ENCODE results near the gene CEMP1.

CEMP1 gene

DNA sequence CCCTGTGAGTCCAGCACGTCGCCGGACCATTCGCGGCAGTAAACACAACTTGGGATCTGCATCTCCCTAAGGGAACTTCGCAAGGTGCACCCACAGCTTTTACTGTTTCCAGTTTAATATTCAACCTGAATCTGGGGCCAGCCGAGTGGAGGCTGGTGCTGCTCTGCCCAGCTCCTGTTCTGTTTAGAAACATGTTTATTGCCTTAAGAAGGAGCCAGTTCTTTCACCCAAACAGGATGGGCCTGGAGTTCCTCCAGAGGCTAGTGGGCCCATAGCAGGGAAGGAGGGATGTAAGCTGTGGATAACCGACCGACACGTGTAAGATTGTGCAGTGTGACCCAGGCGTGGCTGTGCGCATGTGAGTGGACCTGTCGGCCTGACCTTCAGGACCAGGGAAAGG, 38.9 kb downstream of the CEMP1 start:
- no peak overlapping the region for H3K27ac ChIP-seq
- no peak overlapping the region for H3K4me3 ChIP-seq

DNA sequence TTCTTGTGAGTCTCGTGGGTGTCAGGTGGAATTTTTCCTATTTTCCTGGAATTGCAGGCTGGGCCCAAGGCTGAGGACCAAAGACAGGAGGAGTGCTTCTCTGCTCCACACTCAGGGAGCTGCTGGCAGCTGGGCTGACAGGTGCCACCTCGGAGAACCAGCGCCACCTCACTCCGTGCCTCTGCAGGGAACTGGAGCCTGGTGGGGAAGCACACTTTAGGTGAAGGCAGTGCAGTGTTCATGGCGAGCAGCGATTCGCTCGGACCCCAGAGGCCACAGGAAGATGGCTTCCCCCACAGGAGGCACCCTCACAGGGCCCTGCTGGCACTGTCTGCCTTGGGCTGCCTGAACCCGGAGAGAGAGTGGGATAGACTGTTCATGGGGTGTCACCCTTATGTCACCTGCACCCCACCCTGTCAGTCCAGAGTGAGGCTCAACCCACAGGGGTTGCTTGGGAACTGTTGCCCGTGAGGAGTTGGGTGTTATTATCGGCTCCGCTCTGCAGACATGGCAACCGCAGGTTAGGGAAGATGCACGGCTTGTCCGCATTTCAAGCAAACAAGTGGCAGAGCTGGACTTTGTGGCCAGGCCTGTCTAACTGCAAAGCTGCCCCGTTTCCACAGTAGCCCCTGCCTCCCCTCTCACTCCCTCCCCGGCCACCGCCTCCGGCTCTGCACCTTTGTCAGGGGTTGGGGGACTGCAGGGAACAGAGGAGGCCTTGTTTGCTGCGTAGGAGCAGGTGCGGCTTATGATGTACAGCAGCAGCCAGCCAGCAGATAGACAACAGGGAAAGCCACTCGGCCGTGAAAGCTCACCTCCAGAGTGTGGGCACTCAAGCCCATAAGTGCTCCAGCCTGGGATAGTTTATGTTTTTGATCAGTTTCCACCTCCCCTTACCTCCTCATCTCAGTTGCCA, 40.8 kb downstream of the CEMP1 start:
- Histone ChIP-seq H3K27ac (no peak overlapping the region), H3K4me3 (no peak overlapping the region)

DNA sequence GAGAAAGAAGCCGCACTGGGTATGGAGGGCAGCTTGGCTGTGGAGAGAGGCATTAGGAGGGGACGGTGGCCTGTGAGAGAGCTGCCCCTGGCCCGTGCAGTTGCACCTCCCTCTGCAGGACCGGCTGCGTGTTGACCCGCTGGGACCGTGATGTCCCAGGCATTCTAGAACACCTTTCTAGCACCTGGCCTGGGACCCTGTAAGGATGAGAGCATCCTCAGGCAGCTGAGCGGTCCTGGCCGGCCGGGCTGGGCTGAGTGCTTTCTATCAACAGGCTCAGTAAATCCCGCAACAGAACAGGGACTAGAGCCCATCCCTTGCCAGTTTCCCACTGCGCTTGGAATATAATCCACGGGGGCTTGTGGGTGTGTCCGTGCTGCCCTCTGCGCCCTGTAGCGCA, 41.6 kb downstream of the CEMP1 start:
- no peak overlapping the region for H3K4me3 ChIP-seq
- no peak overlapping the region for H3K27ac ChIP-seq

DNA sequence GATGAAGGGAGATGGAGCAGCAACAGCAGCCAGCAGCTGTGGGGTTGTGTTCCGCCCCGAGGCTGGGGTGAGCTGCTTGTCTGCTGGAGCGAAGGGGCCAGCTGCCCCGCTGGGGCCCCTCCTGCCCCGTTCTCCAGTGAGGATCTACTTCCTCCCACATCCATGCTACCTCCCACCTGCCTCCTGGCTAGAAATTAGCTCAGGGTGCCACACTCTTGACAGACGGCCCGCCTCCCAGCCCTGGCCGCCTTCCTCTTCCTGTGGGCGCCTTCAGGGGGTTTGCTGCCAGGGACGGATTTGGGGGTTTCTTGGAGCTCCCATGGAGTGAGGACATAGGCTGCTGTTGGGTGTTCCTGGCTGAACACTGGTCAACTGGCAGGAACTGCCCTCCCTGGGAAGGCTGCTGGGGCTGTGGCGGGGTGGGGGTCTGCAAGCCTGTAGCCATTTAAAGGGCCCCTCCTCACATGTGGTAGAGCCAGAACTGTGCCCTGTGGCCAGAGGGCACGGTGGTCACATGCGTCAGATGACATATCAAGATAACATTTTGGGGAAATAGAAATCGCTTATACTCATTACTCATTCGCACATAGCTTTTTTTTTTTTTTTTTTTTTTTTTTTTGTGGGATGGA, 43.2 kb downstream of the CEMP1 start:
- peak overlapping the region in 4 of 21 experiments; percentile 14 to 75 (median 22) for H3K27ac ChIP-seq
- no peak overlapping the region for H3K4me3 ChIP-seq

DNA sequence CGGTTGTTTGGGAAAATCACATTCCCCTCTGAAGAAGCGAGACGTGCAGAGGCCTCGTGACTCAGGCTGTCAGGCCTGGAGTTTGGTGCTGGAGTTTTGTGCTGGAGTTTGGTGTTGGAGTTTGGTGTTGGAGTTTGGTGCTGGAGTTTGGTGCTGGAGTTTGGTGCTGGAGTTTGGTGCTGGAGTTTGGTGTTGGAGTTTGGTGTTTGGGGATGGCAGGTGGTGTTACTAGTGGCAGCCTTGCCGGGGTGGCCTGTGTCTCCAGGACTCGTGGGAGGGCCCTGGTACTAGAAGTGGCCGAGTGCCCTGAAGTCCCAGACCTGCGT, 43.7 kb downstream of the CEMP1 start:
- no peak overlapping the region for H3K4me3 ChIP-seq
- H3K27ac ChIP-seq, result peak overlapping the region in 6 of 21 experiments; percentile 11 to 75 (median 47)

DNA sequence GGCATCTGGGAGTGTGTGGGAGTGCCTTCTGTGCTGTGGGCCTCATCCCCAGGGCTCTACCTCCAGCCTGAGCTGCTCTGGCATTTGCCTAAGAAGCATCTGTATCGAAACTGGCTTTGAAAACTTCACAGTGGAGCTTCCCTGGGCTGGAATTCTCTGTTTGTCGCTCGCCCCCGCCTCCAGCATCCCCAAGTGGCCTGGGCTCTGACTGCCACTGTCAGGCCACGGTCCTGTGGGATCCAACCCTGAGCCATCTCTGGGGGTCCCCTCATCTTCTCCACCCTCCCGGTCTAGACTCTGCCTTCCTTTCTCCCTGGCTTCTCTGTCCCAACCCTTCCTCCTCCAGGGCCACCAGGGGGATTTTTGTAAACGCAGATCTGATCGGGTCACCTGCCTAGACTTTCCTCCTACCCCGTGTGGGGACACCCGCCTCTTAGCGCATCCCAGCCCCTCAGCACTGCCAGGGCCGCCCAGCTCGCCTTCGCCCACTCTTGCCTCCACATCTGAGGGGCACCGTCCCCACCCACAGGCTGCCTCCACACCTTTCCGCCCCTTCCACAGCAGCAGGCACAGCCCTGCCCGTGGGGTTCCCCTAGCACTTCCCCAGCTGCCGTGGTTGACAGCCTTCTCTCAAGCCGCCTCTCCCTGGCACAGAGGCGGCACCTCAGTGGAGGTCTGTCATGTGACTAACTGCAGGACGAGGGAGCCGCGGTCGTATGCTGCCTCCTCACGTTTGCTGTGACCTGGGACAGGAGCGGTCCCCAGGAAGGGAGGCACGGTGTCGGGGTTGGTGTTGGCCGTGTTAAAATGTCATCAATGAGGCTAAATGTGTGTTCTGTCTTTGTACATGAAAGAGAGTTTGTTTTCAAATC, 44.3 kb downstream of the CEMP1 start:
- Histone ChIP-seq H3K4me3 (no peak overlapping the region), H3K27ac (peak overlapping the region in 8 of 21 experiments; percentile 11 to 75 (median 38))

DNA sequence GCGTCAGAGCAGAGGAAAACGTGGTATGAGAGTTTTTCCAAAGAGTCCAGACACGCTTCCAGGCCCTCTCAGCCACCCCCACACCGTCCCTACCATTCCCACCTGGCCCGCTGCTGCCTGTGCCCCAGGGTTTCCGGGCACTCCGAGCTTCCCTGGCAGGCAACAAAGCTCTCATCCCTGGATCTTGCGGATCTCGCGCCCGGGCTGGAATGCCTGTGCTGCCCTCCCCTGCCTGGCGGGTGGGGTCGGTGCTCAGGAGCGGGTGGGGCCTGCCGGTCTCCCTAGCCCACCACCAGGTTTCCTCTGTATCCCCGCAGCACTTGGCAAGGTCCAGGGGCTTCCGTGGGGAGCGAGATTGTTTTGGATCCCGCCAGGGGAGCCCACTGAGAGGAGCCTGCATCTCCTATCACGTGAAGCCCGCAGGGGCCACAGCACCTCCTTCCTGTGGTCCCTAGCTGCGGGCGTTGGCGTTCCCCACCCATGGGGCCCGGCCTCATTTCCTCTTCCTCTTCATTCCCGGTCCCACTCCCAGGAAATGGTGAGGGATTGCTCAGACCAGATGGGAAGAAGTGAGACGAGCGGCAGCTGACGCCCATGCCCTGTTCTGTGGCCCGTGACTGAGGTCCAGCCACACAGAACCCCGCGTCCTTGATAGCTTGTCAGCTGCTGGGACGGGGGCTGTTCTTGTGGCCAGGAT, 45.2 kb downstream of the CEMP1 start:
- peak overlapping the region in 1 of 7 experiments; percentile 8 for H3K4me3 ChIP-seq
- peak overlapping the region in 2 of 21 experiments; percentile 37 to 75 for H3K27ac ChIP-seq

DNA sequence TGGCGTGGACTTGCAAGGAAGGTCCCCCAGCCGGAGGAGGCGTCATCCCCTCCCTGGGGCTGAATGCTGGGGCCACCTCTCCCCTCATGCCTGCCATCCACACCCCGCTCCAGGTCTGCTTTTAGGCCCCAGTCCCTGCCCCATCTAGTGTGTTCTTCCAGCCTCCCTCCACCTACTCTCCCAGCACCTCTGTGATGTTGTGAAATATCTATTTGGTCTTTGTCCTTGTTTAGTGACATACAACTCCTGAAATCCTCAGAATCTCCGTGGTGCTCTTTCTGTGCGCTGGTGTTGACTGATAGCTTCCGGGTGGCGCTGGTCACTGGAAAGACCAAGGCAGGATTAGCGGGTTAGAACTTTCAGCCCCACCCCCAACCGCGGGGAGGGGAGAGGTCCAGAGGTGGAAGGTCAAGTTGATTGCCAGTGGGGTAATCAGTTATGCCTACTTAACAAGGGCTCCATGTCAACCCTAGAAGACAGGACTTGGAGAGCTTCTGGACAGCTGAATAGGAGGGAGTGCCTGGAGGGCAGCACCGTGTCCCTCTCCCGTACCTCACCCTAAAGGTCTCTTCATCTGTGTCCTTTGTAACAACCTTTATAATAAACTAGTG, 46.2 kb downstream of the CEMP1 start:
- H3K27ac ChIP-seq, result no peak overlapping the region
- H3K4me3 ChIP-seq, result no peak overlapping the region

DNA sequence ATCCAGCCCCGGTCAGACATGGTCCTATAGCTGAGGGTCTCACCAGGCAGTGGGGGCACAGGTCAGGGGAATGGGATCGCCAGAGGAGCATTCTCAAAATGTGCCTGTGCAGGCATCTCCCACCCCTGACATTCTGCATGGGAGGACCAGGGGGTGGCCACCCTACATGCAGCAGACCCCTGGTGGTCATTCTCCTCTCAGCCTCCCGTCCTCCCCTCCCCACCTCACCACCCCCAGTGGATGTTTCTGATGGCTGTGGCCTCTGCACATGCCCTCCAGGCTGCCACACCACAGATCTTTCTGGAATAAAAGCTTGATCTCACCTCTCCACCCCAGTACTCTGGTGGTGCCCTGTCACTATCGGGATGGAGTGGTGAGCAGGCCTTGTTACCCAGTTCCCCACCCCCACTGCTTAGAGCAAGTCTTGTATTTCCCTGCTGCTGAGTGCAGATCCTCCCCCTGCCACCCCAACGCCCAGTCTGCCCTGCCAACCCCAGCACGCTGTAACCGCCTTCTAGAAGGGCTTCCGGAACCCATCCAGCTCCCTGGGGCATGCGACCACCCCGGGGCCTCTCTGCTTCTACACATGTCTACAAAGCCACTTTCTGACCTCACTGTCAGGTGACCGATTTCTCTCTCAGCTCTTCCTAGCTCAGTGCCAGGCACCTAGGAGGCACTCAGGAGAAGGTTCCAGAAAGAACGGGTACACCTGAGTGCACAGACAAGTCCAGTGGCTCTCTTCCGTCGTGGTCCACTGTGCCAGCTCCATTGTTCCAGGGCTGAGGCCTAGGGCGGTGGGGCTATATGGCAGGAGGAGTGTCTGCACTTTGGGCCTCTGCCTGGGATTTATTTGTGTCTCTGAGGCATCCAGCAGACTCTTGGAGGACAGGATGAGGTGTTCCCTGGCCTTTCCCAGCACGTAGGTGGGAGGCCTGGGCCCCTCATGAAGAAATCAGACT, 47.0 kb downstream of the CEMP1 start:
- Histone ChIP-seq H3K4me3 (no peak overlapping the region), H3K27ac (peak overlapping the region in 2 of 21 experiments; percentile 27 to 42)

DNA sequence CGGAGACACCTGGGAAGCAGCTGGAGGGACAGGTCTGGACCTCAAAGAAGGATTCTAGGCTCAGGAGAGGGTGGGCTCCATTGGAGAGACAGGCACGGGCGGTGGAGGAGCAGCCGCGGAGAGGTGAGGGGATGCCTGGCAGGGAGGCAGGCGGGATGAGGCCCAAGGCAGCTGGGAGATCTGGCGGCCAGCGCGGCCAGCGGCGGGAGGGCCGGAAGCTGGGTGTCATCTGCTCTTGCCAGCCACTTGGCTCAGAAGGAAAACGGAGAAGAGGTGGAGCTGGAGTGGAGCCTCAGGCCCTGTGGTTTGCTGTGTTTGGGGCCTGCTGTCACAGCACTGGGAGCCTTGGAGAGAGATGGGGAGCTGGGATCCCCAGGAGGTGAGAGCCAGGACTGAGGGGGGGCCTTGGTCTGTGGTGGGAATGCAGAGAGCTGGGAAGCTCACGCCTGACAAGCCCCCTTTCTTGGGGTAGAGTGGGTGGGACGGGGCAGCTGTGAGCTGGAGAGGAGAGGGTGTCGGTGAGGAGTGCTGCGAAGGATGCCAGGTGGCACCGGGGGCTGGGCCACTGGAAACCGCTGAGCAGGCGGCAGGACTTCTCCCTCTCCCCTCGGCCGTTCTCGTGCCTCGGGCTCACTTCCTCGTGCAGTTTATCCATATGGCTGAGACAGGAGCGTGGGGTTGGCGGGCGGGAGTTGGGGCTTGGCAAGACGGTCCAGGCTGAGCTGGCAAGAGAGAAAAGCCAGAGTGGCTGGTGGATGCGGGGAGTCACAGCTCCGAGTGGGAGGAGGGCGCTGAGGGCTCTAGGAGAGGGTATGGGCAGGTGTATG, 48.3 kb downstream of the CEMP1 start:
- Histone ChIP-seq H3K4me3 (no peak overlapping the region), H3K27ac (peak overlapping the region in 12 of 21 experiments; percentile 1 to 68 (median 35))

DNA sequence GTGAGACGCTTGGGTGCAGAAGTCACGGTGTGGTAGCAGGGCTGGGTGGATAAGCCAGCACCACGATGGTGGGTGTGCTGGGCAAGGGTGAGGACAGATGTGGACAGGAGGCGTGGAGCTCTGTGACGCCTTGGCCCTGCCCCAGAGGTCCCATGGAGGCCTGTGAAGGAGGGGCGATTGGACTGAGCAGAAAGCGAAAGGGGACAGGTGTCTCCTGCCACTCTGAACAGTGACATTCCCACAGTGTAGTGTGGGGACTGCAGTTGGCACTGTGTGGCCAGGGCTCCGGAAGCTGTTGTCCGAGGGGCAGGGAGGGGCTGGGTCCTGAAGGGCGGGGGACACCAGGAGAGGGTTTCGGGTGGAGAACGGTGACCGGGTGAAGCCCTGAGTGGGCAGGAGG, 49.0 kb downstream of the CEMP1 start:
- no peak overlapping the region for H3K4me3 ChIP-seq
- peak overlapping the region in 8 of 21 experiments; percentile 19 to 68 (median 38) for H3K27ac ChIP-seq

DNA sequence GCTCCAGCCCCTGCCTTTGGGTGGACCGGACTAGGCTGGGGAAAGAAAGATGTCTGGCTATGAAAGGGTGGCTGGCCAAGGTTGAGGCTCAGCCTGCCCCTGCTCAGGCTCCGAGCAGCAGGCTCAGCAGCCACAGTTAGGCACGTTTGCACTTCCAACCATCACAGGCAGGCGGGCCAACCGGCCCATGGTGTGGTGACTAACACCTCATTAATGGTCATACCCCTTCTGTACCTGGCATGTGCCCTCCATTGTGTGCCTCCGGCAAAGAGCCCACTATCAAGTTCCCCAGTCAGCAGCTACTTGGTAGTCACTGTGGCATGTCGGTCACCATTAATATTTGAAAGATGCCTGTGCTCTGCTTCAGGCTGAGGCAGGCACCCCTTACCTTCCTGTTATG, 49.5 kb downstream of the CEMP1 start:
- Histone ChIP-seq H3K4me3 (no peak overlapping the region), H3K27ac (peak overlapping the region in 1 of 21 experiments; percentile 15)

DNA sequence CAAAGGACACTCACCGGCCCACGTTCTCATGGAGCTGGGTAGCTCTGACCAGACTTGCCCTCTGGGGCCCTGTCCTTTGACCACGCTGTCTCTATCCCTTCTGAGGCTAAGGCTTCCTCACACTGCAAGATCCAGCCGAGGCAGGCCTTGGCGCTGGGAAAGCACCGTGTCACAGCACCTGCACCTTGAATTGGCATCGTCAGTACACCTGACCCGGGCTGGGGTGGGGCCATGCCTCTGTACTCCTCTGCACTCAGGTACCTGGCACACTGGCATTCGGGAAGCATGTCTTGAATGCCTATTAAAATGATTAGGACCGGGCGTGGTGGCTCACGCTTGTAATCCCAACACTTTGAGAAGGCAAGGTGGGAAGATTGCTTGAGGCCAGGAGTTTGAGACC, 50.3 kb downstream of the CEMP1 start:
- no peak overlapping the region for H3K27ac ChIP-seq
- H3K4me3 ChIP-seq, result no peak overlapping the region
